GM23338 (cell line): ENCODE data around the gene SNHG17.

Experiments used
- CTCF ChIP-seq, 2 experiments: fragments of 200-600 bp in 1 of 2; sonication (generic) in 1 of 2; conservative IDR thresholded peaks; 2 replicates each; pipeline versions ENCODE4 v1.5.1 to v1.6.1; 2016 to 2017; ENCODE audit warnings: antibody characterized with exemption in 2 of 2, low read depth in 2 of 2, mild to moderate bottlenecking in 2 of 2, moderate library complexity in 1 of 2
- EZH2 ChIP-seq: fragments of 200-600 bp; sonication (generic); IDR thresholded peaks from one replicate; pipeline ENCODE4 v1.8.0; 2017; ENCODE audit warnings: antibody characterized with exemption, mild to moderate bottlenecking, low read depth; ENCODE audit not compliant: unreplicated experiment
- REST ChIP-seq: IDR thresholded peaks from one replicate; pipeline ENCODE4 v1.6.1; 2018; ENCODE audit warnings: antibody characterized with exemption; ENCODE audit not compliant: unreplicated experiment
- STAT1 ChIP-seq: IDR thresholded peaks from one replicate; pipeline ENCODE4 v1.6.1; 2016; ENCODE audit warnings: antibody characterized with exemption; ENCODE audit not compliant: unreplicated experiment

GRCh38 chr20:38447251-38447661 lies 12.1 kb upstream of the SNHG17 start:
- TF ChIP-seq CTCF (conservative IDR thresholded peaks at IDR 0.05; ENCODE audit: low read depth in 2 of 2) (no peak), EZH2 (no peak), REST (no peak), STAT1 (no peak)
